Stimulated activated CD8-positive, alpha-beta memory T cell treated with anti-CD3 and anti-CD28 coated beads, Interleukin-4, amount 100 ng/mL, for 1 hour (primary cell): ENCODE results near the gene ATXN3.

Experiments used
- DNase-seq, 2 donors: peaks; one replicate each; pipeline ENCODE4 v3.0.0-alpha.2; 2020; ENCODE audit warnings: low read depth in 2 of 2, low spot score in 1 of 2

ATXN3 gene

DNA sequence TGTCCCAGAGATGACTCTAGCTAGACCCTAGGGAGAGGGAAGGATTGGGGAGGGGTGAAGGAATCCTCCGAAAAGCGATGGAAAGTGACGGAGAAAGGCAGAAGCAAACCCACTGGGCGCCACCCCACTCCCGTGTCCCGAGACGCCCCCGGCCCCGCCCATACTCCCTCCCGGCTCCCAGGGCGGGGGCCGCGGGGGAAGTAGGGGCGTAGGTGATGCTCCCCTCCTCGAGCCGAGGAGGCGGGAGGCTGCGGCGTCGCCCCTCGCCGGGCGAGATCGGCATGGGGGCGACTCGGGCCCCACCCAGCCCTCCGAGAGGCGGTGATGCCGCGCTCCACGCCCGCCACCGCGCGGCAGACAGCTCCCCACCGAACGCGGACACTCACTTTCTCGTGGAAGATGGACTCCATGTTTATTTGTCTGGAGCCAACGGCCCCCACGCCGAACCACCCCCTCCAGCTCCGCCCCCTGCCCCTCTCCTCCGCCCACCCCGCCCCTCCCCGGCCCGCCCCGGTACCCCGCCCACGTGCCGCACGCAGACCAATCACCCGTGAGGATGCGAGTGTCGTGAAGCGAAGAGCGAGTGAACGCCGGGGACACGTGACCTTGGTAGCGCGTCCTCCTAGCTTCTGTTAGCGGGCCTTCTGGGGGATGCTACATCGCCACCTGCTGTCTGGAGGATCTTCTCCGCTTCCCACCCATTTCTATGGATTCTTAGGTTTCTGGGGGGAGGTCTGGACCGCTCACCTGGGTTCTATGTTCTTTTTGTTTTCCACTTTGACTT lies at the start of gene ATXN3:
Gene ATXN3, minus strand, starts transcription at position 440 of the 784 bp plus-strand sequence. Its CDS starts 30 bp downstream, at position 410.
- peak; percentile 83 to 92 for DNase-seq

DNA sequence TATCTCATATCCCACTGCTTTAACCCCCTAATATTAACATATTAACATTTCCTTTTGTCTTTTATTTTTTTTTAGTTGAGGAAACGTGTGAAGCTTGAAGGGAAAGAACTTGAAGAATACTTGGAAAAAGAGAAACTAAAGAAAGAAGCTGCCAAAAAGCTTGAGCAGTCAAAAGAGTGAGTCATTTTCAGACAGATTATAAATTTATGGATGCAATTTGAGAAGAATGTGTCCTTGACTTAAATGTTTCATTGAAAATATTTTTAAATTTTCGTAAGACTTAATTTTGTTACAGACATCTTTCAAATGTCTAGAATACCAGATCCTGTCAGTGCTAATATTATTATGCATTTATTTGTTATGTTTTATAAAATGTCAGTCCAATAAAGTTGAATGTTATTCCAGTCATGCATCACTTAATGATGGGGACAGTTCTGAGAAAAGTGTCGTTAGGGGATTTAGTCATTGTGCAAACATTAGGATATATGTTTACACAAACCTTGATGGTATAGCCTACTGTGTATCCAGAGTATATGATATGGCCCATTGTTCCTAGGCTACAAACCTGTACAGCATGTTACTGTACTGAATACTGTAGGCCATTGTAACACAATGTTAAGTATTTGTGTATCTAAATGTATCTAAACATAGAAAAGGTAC lies 48.0 kb upstream of the ATXN3 start:
- no peak for DNase-seq

DNA sequence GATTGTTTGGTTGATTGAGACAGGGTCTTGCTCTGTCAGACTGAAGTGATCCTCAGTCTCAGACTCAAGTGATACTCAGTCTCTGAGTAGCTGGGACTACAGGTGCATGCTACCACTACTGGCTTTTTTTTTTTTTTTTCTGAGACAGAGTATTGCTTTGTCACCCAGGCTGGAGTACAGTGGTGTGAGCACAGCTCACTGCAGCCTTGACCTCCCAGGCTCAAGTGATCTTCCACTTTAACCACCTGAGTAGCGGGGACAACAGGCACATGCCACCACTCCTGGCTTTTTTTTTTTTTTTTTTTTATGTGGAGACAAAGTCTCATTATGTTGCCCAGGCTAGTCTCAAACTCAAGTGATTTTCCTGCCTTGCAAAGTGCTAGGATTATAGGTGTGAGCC lies 47.2 kb upstream of the ATXN3 start:
- DNase-seq = no peak

DNA sequence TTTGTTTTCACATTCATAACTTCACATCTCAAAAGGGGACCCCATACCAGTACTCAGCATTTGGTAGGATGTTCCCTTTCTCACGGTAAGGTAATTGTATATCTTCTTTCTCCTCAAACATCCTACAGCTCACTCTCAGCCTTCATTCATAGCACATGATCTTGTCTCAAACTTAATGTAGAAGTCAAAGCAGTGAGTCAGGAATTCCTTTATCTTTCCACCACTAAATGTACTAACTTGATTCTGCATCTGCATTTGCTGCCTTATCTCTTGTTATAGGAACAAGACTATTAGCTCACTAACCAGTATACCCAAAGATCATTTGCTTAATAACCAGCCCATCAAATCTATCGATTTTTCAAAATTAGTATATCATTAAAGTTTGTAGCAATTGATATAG lies 38.3 kb upstream of the ATXN3 start:
- DNase-seq = no peak

DNA sequence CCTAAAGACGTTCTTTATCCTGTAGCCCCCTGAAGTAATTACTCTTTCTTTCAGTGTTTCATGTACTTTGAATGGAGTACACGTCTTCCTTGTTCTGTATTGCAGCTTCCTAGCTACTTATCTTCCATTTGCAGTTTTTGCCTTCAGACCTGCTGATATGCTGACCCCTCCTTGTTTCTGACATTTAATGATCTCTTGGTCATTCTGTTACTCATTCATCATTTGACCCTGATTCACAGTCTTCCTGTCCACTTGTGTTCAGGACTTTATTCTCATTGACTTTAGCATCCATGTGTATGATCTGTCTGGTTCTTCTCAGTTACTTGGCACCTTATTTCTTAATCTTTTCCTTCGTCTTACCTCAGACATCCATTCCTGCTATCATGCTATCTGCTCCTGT lies 37.6 kb upstream of the ATXN3 start:
- DNase-seq = no peak

DNA sequence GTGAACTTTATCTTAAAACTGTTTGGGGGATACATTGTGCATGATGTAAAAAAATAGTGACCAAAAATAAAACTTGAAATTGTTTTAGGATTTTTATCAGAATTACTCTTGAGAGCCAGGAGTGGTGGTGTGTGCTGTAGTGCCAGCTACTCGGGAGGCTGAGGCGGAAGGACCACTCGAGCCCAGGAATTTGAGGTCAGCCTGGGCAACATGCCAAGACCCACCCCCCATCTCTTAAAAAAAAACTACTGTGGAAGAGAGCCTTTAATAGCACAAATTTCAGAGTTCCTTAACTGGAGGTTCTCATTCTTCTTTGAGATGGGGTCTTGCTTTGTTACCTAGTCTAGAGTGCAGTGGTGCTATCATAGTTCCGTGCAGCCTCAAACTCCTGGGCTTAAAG lies 36.9 kb upstream of the ATXN3 start:
- DNase-seq = no peak

DNA sequence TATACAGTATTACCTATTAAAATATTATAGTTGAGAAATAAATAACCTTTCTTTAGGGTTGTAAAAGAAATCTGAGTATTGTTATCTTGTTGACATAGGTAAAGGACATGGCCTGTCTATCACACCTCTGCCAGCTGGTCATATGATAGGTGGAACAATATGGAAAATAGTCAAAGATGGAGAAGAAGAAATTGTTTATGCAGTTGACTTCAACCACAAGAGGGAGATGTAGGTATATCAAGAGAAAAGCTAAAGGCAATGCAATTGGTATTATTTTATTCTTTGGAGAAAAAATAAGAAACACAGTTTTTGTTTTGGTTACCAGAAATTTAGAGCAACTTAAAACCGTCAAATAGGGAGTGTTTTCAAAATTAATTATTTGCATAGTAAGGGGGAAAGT lies 28.9 kb upstream of the ATXN3 start:
- DNase-seq = no peak

DNA sequence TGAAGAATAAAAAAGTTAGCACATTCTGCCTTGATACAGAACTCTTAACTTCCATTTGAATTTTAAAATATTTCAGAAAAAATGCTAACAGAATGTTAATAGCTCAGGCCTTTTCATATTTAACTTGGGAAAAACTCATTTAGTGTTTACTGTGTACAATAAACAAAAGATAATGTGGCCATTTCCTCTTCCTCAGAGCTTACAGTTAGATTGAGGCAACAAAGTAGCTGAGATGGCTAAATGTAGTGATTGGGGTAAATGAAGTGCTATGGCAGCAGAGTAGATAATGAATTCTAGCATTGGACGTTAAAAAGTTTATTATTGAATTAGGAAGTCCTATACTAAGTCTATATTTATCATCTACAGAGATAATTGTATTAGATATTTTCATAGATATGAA lies 28.1 kb upstream of the ATXN3 start:
- DNase-seq = no peak

DNA sequence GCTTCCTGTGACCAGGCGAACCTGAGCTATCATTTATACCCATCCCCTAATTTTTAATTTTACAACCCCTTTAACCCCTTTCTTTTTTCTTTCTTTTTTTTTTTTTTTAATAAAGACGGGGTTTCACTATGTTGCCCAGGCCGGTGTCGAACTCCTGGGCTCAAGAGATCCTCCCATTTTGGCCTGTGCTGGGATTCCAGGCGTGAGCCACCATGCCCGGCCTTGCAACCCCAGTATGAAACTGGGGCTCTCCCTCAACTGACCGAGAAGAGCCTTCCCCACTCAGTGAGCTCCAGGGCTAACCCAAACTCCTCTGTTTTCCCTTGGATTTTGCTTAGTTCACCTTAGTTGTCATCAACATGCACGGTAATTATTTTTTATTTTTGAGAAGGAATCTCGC lies 16.4 kb upstream of the ATXN3 start:
- no peak for DNase-seq

DNA sequence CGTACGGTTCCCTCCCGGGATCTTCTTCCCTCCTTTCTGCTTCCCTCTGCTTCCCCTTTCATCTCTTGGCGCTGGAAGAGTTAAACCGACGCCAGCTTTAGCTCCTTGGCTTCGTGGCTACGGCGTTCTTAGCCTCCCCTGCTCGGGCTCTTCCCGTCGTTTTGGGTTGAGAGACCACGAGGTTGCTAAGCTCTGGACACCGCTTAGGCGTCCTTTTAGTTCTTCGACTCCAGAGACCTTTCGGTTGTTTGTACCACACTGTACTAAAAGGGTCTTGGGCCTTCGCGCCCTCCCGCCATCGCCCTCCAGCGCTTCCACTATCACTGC lies 15.9 kb upstream of the ATXN3 start:
- no peak for DNase-seq

DNA sequence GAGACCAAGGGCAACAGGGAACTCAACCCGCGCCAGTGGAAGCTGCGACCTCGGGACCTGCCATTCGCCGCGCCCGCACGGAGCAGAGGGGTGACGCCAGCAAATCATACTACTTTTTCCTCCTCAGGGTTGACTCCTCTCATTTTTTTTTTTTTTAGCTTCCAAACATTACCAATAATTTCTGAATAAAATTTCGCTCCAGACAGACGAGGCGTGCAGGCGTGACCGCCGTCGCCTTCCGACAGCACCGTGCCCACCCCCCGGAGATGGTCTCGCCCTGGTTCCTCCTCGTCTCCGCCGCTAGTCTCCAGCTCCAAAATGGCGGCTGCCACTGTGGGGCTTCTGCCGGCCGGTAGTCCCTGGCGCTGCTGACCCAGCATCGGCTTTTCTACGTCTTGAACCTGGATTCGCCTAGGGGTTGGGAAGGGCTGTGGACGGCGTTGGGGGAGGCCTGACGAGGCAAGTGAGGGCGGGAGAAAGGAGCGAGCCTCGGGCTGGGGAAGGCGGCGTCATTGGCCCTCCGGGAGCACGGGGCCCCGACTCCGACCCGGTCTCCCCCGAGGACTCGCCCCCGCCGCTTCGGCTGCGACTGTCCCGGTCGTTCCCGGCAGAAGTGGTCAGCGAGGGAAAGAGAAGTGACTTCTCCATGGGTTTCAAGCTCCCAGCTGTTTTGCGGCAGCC lies 15.4 kb upstream of the ATXN3 start, which contains the start of the genes CPSF2 and NDUFB1:
Gene CPSF2, plus strand, starts transcription at position 300 of the 681 bp plus-strand sequence. CDS start 9,016 bp downstream, outside the sequence.
Gene NDUFB1, minus strand, starts transcription at position 37 of the 681 bp plus-strand sequence. CDS start 4,069 bp downstream, outside the sequence.
- DNase-seq = peak; percentile 58 to 75

DNA sequence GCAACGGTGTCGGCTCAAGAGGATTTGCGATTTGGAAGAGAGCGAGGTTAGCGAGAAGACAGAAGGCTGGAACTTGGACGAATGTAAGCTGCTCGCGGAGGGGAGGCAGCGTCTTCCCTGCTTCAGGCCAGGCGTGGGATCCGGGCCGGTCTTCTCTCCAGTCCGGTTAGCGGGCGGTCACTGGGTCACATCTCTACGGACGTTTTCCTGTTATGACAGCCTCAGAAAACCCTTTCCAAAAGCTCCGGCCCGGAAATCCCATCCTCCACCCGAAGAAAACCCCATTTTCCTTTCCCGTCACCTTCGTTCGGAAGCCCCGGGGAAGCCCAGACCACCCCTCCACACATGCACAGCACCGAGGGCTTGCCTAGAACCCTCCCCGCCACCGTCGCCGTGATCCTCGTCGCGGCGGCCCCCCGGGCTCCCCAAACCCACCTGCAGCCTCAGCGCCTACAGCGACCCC lies 14.9 kb upstream of the ATXN3 start:
- DNase-seq = no peak

DNA sequence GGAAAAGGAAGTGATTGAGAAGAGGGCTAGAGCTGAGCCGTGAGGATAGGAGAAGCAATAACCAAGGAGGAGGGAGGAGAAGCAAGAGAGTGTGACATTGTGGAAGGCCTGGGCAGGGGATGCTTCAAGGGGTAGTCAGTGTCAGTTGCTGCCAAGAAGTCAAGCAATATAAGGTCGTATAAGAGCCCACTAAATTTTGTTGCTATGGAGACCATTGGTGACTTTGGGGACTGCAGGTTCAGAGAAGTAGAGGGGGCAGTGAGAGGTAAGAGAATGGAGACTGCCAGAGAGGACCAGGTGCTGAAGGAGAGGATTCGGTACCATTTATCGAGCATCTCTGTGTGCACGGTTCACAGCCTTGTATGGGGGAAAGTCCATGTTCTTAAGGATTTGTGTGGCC lies 3.1 kb upstream of the ATXN3 start:
- DNase-seq = no peak

DNA sequence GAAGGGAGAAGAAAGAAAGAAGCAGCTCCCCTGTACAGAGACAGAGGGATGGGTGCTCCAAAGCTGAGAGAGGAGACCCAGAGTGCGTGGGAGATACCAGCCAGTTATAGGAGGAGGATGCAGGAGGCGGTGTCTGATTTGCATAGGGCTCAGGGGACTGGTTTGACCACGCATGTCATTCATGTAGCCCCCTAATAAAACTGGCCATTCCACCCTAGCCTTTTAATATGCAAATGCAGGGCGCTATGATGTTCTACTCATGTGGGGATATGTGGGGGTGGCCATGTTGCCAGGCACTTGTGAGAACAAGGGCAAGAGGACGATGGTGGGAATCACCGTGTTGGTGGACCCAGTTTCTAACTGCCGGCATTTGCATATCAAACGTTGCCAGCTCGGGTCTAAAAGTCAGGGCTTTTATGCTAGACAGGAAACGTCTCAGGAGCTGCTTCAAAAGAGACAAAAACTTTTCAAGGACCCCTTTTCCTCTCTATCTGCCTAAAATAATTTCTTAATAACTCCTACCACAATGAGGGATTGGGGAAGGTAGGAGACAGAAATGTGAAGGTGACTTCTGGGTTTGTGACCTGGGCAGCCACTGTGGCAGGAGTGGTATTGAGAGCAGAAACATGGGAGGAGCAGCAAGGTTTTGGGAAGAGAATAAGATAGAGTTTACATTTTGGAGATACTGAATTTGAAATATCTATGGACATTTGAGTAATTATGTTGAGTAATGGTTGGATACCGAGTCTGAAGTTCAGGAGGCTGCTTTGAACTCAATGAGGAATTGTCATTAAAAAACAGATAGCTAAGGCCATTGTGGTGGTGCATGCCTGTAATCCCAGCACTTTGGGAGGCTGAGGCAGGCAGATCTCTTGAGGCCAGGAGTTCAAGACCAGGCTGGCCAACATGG lies 2.2 kb upstream of the ATXN3 start:
- DNase-seq = no peak

DNA sequence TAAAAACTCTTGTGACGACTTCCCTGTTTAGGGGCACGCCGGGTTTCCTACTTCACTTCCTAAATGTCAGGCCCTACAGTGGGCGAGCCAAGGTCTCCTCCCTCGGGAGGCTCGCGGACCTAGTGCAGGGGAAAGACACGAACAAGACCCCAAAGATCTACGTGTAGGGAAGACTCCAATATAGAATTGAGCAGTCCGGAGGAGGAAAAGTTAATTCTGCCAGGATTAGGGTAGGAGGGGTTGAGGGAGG lies 564 bp downstream of the ATXN3 start:
- DNase-seq = no peak

DNA sequence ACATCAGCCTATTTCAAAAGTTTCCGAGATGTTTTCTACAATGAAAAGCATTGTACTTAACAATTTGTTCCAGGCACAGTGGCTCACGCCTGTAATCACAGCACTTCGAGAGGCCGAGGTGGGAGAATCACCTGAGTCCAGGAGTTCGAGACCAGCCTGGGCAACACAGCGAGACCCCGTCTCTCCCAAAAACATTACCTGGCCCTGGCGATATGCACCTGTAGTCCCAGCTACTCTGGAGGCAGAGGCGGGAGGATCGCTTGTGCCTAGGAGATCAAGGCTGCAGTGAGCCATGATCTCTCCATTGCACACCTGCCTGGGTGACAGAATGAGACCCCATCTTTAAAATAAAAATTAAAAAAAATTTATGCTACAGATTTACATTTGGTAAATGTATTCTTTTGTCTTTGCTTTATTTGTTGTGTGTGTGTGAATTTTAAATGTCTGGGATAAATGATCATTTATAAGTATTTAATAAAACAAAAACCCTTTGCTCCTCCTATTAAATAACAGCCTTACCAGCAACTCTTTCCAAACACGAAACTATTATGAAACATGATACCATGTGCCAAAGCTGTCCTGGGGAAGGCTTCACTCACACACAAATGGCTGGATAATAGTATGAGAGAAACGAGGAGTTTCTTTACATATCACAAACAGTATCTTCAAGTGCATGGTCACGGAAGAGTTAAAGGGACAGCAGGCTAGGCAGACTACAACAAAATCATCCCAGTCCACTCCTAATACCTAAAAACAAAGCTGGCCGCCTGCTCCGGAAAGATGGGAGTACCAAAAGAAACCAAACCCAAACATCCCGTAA lies 1.1 kb downstream of the ATXN3 start:
- DNase-seq = no peak

DNA sequence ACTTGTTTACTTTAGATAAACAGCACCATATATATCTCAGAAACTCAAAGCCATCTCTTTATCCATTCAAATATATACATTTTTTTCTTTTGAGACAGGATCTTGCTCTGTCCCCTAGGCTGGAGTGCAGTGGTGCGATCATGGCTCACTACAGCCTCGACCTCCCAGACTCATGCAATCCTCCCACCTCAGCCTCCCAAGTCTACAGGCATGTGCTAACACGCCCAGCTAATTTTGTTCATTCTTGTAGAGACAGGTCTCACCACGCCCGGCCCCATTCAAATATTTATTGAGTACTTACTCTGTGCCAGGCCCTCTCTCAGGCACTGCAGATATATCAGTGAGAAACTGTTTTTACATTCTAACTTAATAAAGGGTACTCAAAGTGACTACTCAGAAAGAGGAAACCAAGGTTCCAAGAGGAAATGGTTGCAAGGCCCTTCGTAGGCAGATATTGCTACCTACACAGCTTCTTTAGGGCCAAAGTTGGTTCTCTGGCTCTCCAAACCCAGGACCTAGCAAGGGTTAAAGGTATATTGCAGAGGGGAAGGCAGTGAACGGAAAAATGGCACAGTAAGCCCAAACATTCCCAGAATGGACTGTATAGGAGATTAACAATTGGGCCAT lies 2.9 kb downstream of the ATXN3 start:
- no peak for DNase-seq

DNA sequence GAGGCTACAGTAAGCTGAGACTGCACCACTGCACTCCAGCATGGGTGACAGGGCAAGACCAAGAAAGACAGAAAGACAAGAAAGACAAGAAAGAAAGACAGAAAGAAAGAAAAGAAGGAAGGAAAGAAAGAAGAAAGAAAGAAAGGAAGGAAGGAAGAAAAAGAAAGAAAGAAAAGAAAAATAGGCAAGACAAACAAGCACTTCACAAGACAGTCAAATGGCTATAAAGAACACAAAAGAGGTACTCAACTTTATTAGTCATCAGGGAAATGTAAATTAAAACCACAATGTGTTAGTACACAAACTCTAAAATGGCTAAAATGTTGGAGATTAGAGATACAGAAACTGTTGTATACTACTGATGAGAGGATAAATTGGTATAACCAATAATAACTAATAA lies 6.6 kb downstream of the ATXN3 start:
- no peak for DNase-seq

DNA sequence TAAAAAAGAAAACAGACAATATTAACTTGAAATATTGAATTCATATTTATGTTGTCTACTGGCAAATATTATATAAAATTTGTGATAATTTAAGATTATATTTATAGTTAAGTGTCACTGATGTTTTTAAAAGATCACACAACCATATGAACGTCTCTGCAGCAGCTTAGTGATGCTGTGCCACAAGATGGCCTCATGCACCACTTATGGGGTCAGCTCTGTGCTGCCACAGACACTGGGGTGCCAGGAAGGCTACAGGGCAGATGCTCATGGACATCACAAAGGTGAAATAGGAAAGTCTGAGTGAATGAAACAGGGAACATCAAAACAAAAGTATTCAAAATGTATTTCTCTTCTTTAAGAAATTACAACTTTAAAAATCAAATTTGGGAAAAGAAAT lies 13.1 kb downstream of the ATXN3 start:
- DNase-seq = no peak

DNA sequence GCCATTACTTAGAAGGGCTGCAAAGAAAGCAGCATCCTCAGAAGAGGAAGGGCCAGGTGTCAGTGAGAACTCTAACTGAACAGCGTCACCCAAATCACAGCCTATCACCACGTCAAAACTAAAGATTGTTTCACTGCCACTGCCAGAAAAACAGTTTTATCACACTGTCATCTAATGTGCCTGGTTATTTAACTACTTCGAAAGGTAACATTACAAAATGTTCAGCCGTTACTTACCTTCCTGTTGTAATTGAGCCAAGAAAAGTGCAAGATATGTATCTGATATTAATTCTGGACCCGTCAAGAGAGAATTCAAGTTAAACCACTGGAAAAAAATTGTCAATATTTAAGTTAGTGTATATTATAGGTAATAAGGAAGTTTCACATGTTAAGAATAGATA lies 17.9 kb downstream of the ATXN3 start:
- DNase-seq = no peak
